H1 (cell line): ENCODE data around the gene SLAMF1. TPM values are rescaled to one million over a fixed set of nuclear protein-coding genes. Genes with fewer than 3 reads are reported as not detected.
A peak's percentile ranks its signal among the peaks of the same experiment; 100 is the strongest.

Source experiments
- CTCF ChIA-PET: fragments of 300-600 bp; sonication (Branson Sonifier 250); formaldehyde crosslinking; loops from one replicate; lab custom pipeline; 2021; ENCODE audit not compliant: partially characterized antibody; lab: Charles Lee
- POLR2A ChIA-PET: fragments of 300-600 bp; sonication (Branson Sonifier 250); formaldehyde crosslinking; loops from one replicate; lab custom pipeline; 2021; ENCODE audit warnings: inconsistent platforms; ENCODE audit not compliant: partially characterized antibody; lab: Charles Lee
- DNase-seq, 2 experiments: peaks; one replicate each; pipeline versions ENCODE4 v3.0.0 to v3.0.0-alpha.2; 2010 to 2022; ENCODE audit warnings: low spot score in 2 of 2, low read depth in 1 of 2, mixed read lengths in 1 of 2
- FAIRE-seq: peaks from 2 replicates; lab custom pipeline; 2011; peaks lifted over from hg19 to GRCh38; lab: Jason Lieb, UNC
- H2AFZ ChIP-seq: 2 replicates; pipeline ENCODE4 v1.8.1; 2012; ENCODE audit warnings: low read length, inconsistent platforms
- H2AK5ac ChIP-seq: 2 replicates; pipeline ENCODE4 v1.6.1; 2013; ENCODE audit warnings: low read depth, low read length
- H2BK120ac ChIP-seq: replicated peaks from 2 replicates; pipeline ENCODE3; 2013; ENCODE audit warnings: low read depth, low read length, inconsistent platforms
- H2BK12ac ChIP-seq: 2 replicates; pipeline ENCODE4 v1.6.1; 2013; ENCODE audit warnings: low read depth, low read length
- H2BK15ac ChIP-seq: 2 replicates; pipeline ENCODE4 v1.6.1; 2013; ENCODE audit warnings: low read length
- H2BK20ac ChIP-seq: 2 replicates; pipeline ENCODE4 v1.6.1; 2013; ENCODE audit warnings: low read length
- H2BK5ac ChIP-seq: 2 replicates; pipeline ENCODE4 v1.6.1; 2013; ENCODE audit warnings: low read depth, low read length
- H3K14ac ChIP-seq: 2 replicates; pipeline ENCODE4 v1.6.1; 2013; ENCODE audit warnings: inconsistent platforms; ENCODE audit not compliant: insufficient read length
- H3K18ac ChIP-seq: 2 replicates; pipeline ENCODE4 v1.6.1; 2013; ENCODE audit warnings: low read length; ENCODE audit errors: extremely low read depth
- H3K23ac ChIP-seq: 2 replicates; pipeline ENCODE4 v1.6.1; 2013; ENCODE audit warnings: inconsistent platforms; ENCODE audit not compliant: insufficient read length
- H3K23me2 ChIP-seq: 2 replicates; pipeline ENCODE4 v1.6.1; 2013; ENCODE audit warnings: low read depth, low read length
- H3K27ac ChIP-seq: 2 replicates; pipeline ENCODE4 v1.6.1; 2011; ENCODE audit warnings: low read depth, low read length, inconsistent platforms
- H3K27me3 ChIP-seq, 4 experiments: replicated peaks in 1 of 4; 1 replicate in 1 of 4; 2 replicates in 3 of 4; pipeline versions ENCODE4 v1.6.1 to v1.8.1; 2011 to 2013; ENCODE audit warnings: low read length in 3 of 4, mild to moderate bottlenecking in 3 of 4, inconsistent platforms in 2 of 4, mixed read lengths in 2 of 4, moderate library complexity in 1 of 4; ENCODE audit not compliant: control insufficient read depth in 3 of 4, insufficient read depth in 3 of 4; ENCODE audit errors: extremely low read depth in 1 of 4
- H3K36me3 ChIP-seq, 4 experiments: 2 replicates each; pipeline versions ENCODE4 v1.6.1 to v1.8.1; 2011 to 2013; ENCODE audit warnings: mild to moderate bottlenecking in 4 of 4, low read length in 3 of 4, moderate library complexity in 2 of 4, control low read depth in 1 of 4, inconsistent platforms in 1 of 4; ENCODE audit not compliant: insufficient read depth in 4 of 4, control insufficient read depth in 2 of 4
- H3K4ac ChIP-seq: replicated peaks from 2 replicates; pipeline ENCODE3; 2013; ENCODE audit warnings: low read length, low read depth, mixed read lengths, inconsistent platforms; ENCODE audit not compliant: insufficient read length
- H3K4me1 ChIP-seq, 4 experiments: replicated peaks in 1 of 4; 1 replicate in 1 of 4; 2 replicates in 3 of 4; pipeline versions ENCODE4 v1.6.1 to v1.8.1; 2011 to 2013; ENCODE audit warnings: low read length in 3 of 4, inconsistent platforms in 2 of 4, mixed read lengths in 1 of 4; ENCODE audit not compliant: insufficient read depth in 4 of 4, control insufficient read depth in 3 of 4
- H3K4me2 ChIP-seq, 2 experiments: 2 replicates each; pipeline versions ENCODE4 v1.6.1 to v1.8.1; 2011 to 2013; ENCODE audit warnings: low read depth in 2 of 2, low read length in 2 of 2, control low read depth in 1 of 2, inconsistent platforms in 1 of 2, mild to moderate bottlenecking in 1 of 2; ENCODE audit not compliant: insufficient read depth in 1 of 2
- H3K4me3 ChIP-seq, 4 experiments: fragments of 200-600, 300-600 bp in 1 of 4; sonication (generic), shearing (Covaris generic), sonication (Bioruptor Twin) in 1 of 4; 2 replicates each; pipeline versions ENCODE4 v1.5.1 to v1.8.1; 2011 to 2016; ENCODE audit warnings: low read length in 4 of 4, low read depth in 3 of 4, control low read depth in 2 of 4, inconsistent platforms in 2 of 4, mild to moderate bottlenecking in 2 of 4, mixed read lengths in 1 of 4, moderate library complexity in 1 of 4; ENCODE audit not compliant: insufficient read depth in 2 of 4; ENCODE audit errors: extremely low read depth in 1 of 4
- H3K56ac ChIP-seq: replicated peaks from 2 replicates; pipeline ENCODE3; 2013; ENCODE audit warnings: low read depth, mild to moderate bottlenecking, mixed read lengths, low read length, inconsistent platforms; ENCODE audit not compliant: insufficient read length
- H3K79me1 ChIP-seq: 2 replicates; pipeline ENCODE4 v1.6.1; 2013; ENCODE audit warnings: low read depth, low read length, control low read depth
- H3K79me2 ChIP-seq, 2 experiments: 2 replicates each; pipeline versions ENCODE4 v1.6.1 to v1.8.1; 2012 to 2013; ENCODE audit warnings: low read length in 2 of 2, mild to moderate bottlenecking in 2 of 2, inconsistent platforms in 1 of 2; ENCODE audit not compliant: insufficient read depth in 2 of 2, control insufficient read depth in 1 of 2
- H3K9ac ChIP-seq, 4 experiments: replicated peaks in 1 of 4; 1 replicate in 1 of 4; 2 replicates in 3 of 4; pipeline versions ENCODE4 v1.6.1 to v1.8.1; 2011 to 2013; ENCODE audit warnings: low read depth in 3 of 4, low read length in 3 of 4, control low read depth in 2 of 4, mild to moderate bottlenecking in 2 of 4, moderate library complexity in 2 of 4, inconsistent platforms in 1 of 4; ENCODE audit errors: extremely low read depth in 1 of 4
- H3K9me3 ChIP-seq, 2 experiments: 2 replicates each; pipeline versions ENCODE4 v1.6.1 to v1.8.1; 2012 to 2013; ENCODE audit warnings: mild to moderate bottlenecking in 2 of 2, moderate library complexity in 2 of 2, control low read depth in 1 of 2, inconsistent platforms in 1 of 2, low read depth in 1 of 2, low read length in 1 of 2, mixed read lengths in 1 of 2; ENCODE audit not compliant: insufficient read depth in 2 of 2
- H4K20me1 ChIP-seq, 2 experiments: replicated peaks in 1 of 2; 2 replicates each; pipeline versions ENCODE3 to v1.8.1; 2011 to 2013; ENCODE audit warnings: inconsistent platforms in 2 of 2, low read length in 2 of 2, mild to moderate bottlenecking in 1 of 2; ENCODE audit not compliant: insufficient read depth in 2 of 2, control insufficient read depth in 1 of 2
- H4K5ac ChIP-seq: 2 replicates; pipeline ENCODE4 v1.6.1; 2013; ENCODE audit warnings: low read length, low read depth, mixed read lengths, inconsistent platforms; ENCODE audit not compliant: insufficient read length
- H4K8ac ChIP-seq: 2 replicates; pipeline ENCODE4 v1.8.0; 2013; ENCODE audit warnings: mild to moderate bottlenecking, moderate library complexity, low read length, inconsistent platforms; ENCODE audit not compliant: insufficient read depth; ENCODE audit errors: extremely low read depth
- H4K91ac ChIP-seq: replicated peaks from 2 replicates; pipeline ENCODE3; 2013; ENCODE audit warnings: low read length, mixed read lengths, inconsistent platforms; ENCODE audit not compliant: insufficient read length
- ASH2L ChIP-seq: fragments of 200-600, 300-600 bp; sonication (generic); IDR thresholded peaks from one replicate; pipeline ENCODE4 v1.7.1; 2017; ENCODE audit warnings: low read length
- EZH2 ChIP-seq: fragments of 200-600 bp; sonication (generic); IDR thresholded peaks from 2 replicates; pipeline ENCODE4 v1.7.1; 2012; ENCODE audit warnings: low read depth, mild to moderate bottlenecking, moderate library complexity, low read length, inconsistent platforms; ENCODE audit not compliant: severe bottlenecking
- JUN ChIP-seq: IDR thresholded peaks from 2 replicates; pipeline ENCODE4 v1.6.1; 2011; ENCODE audit warnings: low read depth, mild to moderate bottlenecking, improper control_type of control experiment, low read length
- NRF1 ChIP-seq: IDR thresholded peaks from 2 replicates; pipeline ENCODE4 v1.6.1; 2011; ENCODE audit warnings: mild to moderate bottlenecking, low read depth, low read length, improper control_type of control experiment
- POLR2A ChIP-seq, 2 experiments: IDR thresholded peaks; 1 replicate in 1 of 2; 2 replicates in 1 of 2; pipeline ENCODE4 v1.6.1; 2011; ENCODE audit warnings: low read depth in 2 of 2, low read length in 2 of 2, mild to moderate bottlenecking in 2 of 2; ENCODE audit errors: control extremely low read depth in 1 of 2
- RFX5 ChIP-seq: IDR thresholded peaks from 2 replicates; pipeline ENCODE4 v1.6.1; 2011; ENCODE audit warnings: low read depth, low read length, improper control_type of control experiment, borderline replicate concordance
- TBP ChIP-seq: IDR thresholded peaks from 2 replicates; pipeline ENCODE4 v1.6.1; 2011; ENCODE audit warnings: low read depth, low read length, improper control_type of control experiment
- TEAD4 ChIP-seq: IDR thresholded peaks from 2 replicates; pipeline ENCODE4 v1.6.1; 2012; ENCODE audit warnings: low read depth, low read length, inconsistent platforms, mixed read lengths
- YY1 ChIP-seq: IDR thresholded peaks from 2 replicates; pipeline ENCODE4 v1.6.1; 2011; ENCODE audit warnings: low read depth, mild to moderate bottlenecking, low read length
- WGBS, 2 experiments: shearing (Covaris generic) in 1 of 2; methylation state at CpG; one replicate each; pipeline versions ENCODE4 v1.1.6 to v1.1.7; 2013 to 2015; ENCODE audit warnings: low lambda C conversion rate in 2 of 2, mixed read lengths in 2 of 2, inconsistent platforms in 1 of 2, low coverage in 1 of 2, missing lambda C conversion rate in 1 of 2; ENCODE audit not compliant: insufficient replicate concordance in 2 of 2, insufficient coverage in 1 of 2, insufficient read length in 1 of 2; ENCODE audit errors: extremely low coverage in 1 of 2, missing lambda C conversion rate in 1 of 2; 5-methylcytosine and 5-hydroxymethylcytosine counted together
- polyA plus RNA-seq, 7 experiments: library from polyadenylated mRNA; depleted of rRNA in 3 of 7; stranded (reverse) in 5 of 7; unstranded in 2 of 7; fragments of >200 nt in 5 of 7; fragments of 200-250 nt in 2 of 7; gene quantifications; 1 replicate in 5 of 7; 2 replicates in 1 of 7; 4 replicates in 1 of 7; pipeline versions ENCODE4 v1.2.1 to v1.2.3, GENCODE V29; 2011 to 2013; ENCODE audit warnings: missing spikeins in 2 of 7, mixed read lengths in 2 of 7
- total RNA-seq: library from RNA; stranded (reverse); fragmentation: NEBNext Ultra II Directional; extraction: Animal tissue kit (Norgen Biotek cat#: 25700); gene quantifications from 2 replicates; pipeline ENCODE4 v1.2.1, GENCODE V29; 2021
- TF ChIP-seq, protein P1 (sequence below): IDR thresholded peaks from 2 replicates; pipeline ENCODE4 v1.6.1; 2011; ENCODE audit warnings: low read depth, mild to moderate bottlenecking, low read length; ENCODE audit not compliant: insufficient read depth

Gene SLAMF1
- total and polyA plus RNA-seq, 2 of the 8 experiments (the other 6 are each of a cell fraction or from before 2014, with no cell fraction given), result not detected

DNA sequence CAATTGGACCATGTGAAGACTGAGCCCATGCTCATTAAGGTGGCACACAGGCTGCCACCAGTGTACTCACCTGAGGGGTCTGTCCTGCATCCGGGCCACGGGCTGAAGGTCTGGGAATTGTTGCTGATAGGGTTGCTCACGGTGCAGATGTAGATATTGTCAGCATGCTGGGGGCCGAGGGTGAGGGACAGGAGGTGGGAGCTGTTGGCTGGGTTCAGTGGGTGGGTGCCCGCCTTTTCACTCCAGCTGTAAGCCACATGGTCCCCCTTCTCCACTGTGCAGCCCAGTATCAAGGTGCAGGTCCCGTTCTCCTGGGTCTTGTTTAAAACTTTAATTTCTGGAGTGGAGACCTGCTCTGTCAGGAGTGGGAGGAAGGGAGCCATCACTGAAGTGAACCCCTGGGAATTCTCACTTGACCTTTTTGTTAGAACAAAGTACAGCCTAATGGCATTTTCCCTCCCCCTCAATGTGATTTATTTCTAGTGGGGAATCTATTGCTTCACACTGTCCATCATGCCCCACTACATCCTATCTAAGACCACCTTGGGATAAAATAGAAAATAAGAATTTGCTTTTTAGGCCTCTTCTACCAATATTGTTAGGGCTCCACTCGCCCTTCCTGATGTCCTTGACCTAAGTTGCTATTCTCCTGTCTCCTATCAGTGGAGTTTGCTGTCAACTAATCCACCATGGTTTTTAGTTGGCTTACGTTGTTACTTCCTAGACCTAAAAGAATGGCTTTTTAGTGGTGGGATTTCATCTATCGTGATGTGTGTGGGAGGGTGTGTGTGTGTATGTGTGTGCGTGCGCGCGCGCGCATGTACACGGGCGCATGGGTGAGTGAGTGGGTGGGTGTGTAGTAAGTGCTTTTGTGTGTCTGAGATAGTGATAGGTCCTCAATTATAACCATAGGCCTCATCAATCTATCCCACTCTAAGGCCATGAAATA lies 12.0 kb downstream of the SLAMF1 start:
- no peaks in the 10 kb centered on the region for H3K79me2 ChIP-seq
- FAIRE-seq (no peak), DNase-seq (no peak)
- no peak overlapping the region for H4K91ac ChIP-seq
- no peak overlapping the region for H3K4me2 ChIP-seq
- H3K36me3 ChIP-seq, result no peaks in the 10 kb centered on the region
- no peak overlapping the region for H2AK5ac ChIP-seq
- H3K4me3 ChIP-seq, result no peak overlapping the region
- no peak overlapping the region for H3K27ac ChIP-seq
- no peaks in the 10 kb centered on the region for H3K23me2 ChIP-seq
- no peak overlapping the region for H4K5ac ChIP-seq
- H4K20me1 ChIP-seq, result no peaks in the 10 kb centered on the region
- no peaks in the 10 kb centered on the region for H3K79me1 ChIP-seq
- CTCF ChIA-PET, result interaction anchor here (1.0 kb wide), 1 partner anchor 45 kb away, joined by 3 read pairs; no protein-coding TSS in a partner anchor
- no peak overlapping the region for H3K56ac ChIP-seq
- peaks cover 0 to 3% (median 0%) of the 10 kb centered on the region in 4 experiments; a peak in 1 of 7 replicates for H3K4me1 ChIP-seq
- peak overlapping the region; percentile 15 for H2BK120ac ChIP-seq
- H3K9me3 ChIP-seq, result no peaks in the 10 kb centered on the region
- no peaks in the 10 kb centered on the region for H3K27me3 ChIP-seq
- 88% methylated on average over 17 of the region's 17 CpGs; no CpG with 5 or more reads in 1 of the 2 experiments for WGBS, 2 experiments
- TF ChIP-seq ASH2L (no peak), TEAD4 (no peak), JUN (no peak), RFX5 (no peak), YY1 (no peak), POLR2A (IDR thresholded peaks at IDR 0.05; ENCODE audit: control extremely low read depth in 1 of 2, low read depth in 2 of 2, low read length in 2 of 2) (no peak), EZH2 (no peak), TBP (no peak), NRF1 (no peak)
- TF ChIP-seq, protein P1, sequence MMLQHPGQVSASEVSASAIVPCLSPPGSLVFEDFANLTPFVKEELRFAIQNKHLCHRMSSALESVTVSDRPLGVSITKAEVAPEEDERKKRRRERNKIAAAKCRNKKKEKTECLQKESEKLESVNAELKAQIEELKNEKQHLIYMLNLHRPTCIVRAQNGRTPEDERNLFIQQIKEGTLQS, result no peak
- H3K4ac ChIP-seq, result no peak overlapping the region
- H3K14ac ChIP-seq, result no peak overlapping the region
- no peak overlapping the region for H2BK12ac ChIP-seq
- H2BK15ac ChIP-seq, result no peak overlapping the region
- H3K18ac ChIP-seq, result no peak overlapping the region
- POLR2A ChIA-PET, result interaction anchor here (0.6 kb wide), 1 partner anchor 44 kb away, joined by 3 read pairs; no protein-coding TSS in a partner anchor
- H4K8ac ChIP-seq, result no peak overlapping the region
- no peak overlapping the region for H3K23ac ChIP-seq
- H2BK5ac ChIP-seq, result no peak overlapping the region
- no peak overlapping the region for H3K9ac ChIP-seq
- H2BK20ac ChIP-seq, result no peak overlapping the region
- H2AFZ ChIP-seq, result no peak overlapping the region
